ENCODE results near the gene TREML4.

Gene TREML4

DNA sequence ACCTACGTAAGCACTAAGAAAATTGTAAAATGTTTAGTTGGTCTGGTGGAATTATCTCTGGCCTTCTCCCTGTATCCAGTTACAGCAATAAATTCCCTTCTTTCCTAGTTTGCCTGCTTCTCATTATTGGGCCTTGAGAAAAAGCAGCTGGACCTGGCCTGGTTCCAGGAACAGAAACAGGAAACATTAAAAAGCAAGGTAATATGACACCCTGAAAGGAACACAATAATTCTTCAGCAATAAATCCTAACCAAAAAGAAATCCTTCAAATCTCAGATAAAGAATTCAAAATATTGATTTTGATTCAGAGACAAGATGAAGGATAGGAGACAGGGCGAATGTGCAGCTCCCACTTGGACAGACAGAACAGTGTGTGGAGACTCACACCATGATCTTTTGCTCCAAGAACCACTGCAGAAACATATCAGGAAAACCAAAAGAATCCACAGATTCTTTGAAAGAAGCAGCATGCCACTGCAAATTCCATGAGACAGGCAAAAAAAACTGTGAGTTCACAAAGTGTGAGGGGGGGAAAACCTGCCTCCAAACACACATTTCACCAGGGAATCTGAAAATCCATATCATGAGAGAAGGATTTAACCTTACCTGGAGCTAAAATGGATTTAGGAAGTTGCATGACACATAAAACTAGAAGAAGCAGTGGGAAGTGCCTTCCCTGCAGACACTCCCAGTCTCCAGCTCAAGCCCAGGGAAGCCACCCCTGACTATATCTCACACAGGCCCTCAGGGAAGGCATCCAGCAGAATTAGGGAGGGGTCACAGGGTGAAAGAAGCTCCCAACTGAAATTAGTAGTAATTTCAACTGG is 29.4 kb downstream of the TREML4 start:
- DNase-seq (ENCODE audit: low read depth in 1 of 2, low spot score in 1 of 2): no peak
- H3K27me3 ChIP-seq (ENCODE audit: insufficient read depth, poor library complexity, severe bottlenecking): no peaks in the 10 kb centered on the region
- no peak overlapping the region for H3K27ac ChIP-seq (replicated peaks)

DNA sequence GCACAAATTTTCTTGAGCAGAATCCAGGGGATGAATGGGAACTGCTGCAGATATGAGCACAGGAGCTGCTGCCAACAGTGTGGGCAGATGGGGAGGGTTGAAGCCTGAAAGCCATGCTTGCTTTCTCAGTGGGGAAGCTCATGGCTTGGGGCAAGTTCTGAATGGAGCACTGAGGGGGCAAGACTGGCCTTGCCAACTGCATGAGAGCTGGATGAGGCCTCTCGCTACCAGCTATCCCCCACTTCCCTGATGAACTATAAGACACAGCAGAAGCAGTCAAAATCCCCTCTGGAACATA is 30.0 kb downstream of the TREML4 start:
- no peaks in the 10 kb centered on the region for H3K27me3 ChIP-seq (ENCODE audit: insufficient read depth, poor library complexity, severe bottlenecking)
- H3K27ac ChIP-seq (replicated peaks): no peak overlapping the region
- no peak overlapping the region for H3K4me3 ChIP-seq (replicated peaks; ENCODE audit: insufficient read depth, low read length)
- TF ChIP-seq GABPA (IDR thresholded peaks at IDR 0.05; ENCODE audit: low read depth) (no peak), SPI1 (IDR thresholded peaks at IDR 0.05; ENCODE audit: borderline replicate concordance, low read depth) (no peak), POLR2AphosphoS5 (IDR thresholded peaks at IDR 0.05; ENCODE audit: low read depth) (no peak)
- TF ChIP-seq, protein P1, sequence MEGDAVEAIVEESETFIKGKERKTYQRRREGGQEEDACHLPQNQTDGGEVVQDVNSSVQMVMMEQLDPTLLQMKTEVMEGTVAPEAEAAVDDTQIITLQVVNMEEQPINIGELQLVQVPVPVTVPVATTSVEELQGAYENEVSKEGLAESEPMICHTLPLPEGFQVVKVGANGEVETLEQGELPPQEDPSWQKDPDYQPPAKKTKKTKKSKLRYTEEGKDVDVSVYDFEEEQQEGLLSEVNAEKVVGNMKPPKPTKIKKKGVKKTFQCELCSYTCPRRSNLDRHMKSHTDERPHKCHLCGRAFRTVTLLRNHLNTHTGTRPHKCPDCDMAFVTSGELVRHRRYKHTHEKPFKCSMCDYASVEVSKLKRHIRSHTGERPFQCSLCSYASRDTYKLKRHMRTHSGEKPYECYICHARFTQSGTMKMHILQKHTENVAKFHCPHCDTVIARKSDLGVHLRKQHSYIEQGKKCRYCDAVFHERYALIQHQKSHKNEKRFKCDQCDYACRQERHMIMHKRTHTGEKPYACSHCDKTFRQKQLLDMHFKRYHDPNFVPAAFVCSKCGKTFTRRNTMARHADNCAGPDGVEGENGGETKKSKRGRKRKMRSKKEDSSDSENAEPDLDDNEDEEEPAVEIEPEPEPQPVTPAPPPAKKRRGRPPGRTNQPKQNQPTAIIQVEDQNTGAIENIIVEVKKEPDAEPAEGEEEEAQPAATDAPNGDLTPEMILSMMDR (IDR thresholded peaks at IDR 0.05; ENCODE audit: insufficient read depth, low read length): no peak
- TF ChIP-seq, protein P2, sequence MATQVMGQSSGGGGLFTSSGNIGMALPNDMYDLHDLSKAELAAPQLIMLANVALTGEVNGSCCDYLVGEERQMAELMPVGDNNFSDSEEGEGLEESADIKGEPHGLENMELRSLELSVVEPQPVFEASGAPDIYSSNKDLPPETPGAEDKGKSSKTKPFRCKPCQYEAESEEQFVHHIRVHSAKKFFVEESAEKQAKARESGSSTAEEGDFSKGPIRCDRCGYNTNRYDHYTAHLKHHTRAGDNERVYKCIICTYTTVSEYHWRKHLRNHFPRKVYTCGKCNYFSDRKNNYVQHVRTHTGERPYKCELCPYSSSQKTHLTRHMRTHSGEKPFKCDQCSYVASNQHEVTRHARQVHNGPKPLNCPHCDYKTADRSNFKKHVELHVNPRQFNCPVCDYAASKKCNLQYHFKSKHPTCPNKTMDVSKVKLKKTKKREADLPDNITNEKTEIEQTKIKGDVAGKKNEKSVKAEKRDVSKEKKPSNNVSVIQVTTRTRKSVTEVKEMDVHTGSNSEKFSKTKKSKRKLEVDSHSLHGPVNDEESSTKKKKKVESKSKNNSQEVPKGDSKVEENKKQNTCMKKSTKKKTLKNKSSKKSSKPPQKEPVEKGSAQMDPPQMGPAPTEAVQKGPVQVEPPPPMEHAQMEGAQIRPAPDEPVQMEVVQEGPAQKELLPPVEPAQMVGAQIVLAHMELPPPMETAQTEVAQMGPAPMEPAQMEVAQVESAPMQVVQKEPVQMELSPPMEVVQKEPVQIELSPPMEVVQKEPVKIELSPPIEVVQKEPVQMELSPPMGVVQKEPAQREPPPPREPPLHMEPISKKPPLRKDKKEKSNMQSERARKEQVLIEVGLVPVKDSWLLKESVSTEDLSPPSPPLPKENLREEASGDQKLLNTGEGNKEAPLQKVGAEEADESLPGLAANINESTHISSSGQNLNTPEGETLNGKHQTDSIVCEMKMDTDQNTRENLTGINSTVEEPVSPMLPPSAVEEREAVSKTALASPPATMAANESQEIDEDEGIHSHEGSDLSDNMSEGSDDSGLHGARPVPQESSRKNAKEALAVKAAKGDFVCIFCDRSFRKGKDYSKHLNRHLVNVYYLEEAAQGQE (IDR thresholded peaks at IDR 0.05; ENCODE audit: insufficient replicate concordance, low read depth): no peak
- no peak for DNase-seq (ENCODE audit: low read depth in 1 of 2, low spot score in 1 of 2)

More for the DNA sequence above, 29.4 kb downstream of the TREML4 start:
- TF ChIP-seq, protein P2 (IDR thresholded peaks at IDR 0.05; ENCODE audit: insufficient replicate concordance, low read depth): no peak
- TF ChIP-seq SPI1 (IDR thresholded peaks at IDR 0.05; ENCODE audit: borderline replicate concordance, low read depth) (no peak), GABPA (IDR thresholded peaks at IDR 0.05; ENCODE audit: low read depth) (no peak), POLR2AphosphoS5 (IDR thresholded peaks at IDR 0.05; ENCODE audit: low read depth) (no peak)
- TF ChIP-seq, protein P1 (IDR thresholded peaks at IDR 0.05; ENCODE audit: insufficient read depth, low read length): no peak
- no peak overlapping the region for H3K4me3 ChIP-seq (replicated peaks; ENCODE audit: insufficient read depth, low read length)

DNA sequence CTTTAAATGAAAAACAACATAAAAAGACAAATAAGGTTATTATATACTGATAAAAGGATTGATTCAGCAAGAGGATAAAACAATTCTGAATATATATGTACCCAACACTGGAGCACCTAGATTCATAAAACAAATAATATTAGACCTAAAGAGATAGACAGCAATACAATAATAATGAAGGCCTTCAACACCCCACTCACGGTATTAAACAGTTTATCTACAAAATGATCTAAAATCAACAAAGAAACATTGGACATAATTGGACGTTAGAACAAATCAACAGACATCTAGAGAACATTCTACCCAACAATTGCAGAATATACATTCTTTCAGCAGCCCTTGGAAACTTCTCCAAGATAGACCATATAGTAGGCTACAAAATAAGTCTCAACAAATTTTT is 34.3 kb downstream of the TREML4 start:
- no peak overlapping the region for H3K4me3 ChIP-seq (replicated peaks; ENCODE audit: insufficient read depth, low read length)
- H3K27ac ChIP-seq (replicated peaks): no peak overlapping the region
- no peaks in the 10 kb centered on the region for H3K27me3 ChIP-seq (ENCODE audit: insufficient read depth, poor library complexity, severe bottlenecking)
- TF ChIP-seq POLR2AphosphoS5 (IDR thresholded peaks at IDR 0.05; ENCODE audit: low read depth) (no peak), SPI1 (IDR thresholded peaks at IDR 0.05; ENCODE audit: borderline replicate concordance, low read depth) (no peak), GABPA (IDR thresholded peaks at IDR 0.05; ENCODE audit: low read depth) (no peak)
- TF ChIP-seq, protein P2 (IDR thresholded peaks at IDR 0.05; ENCODE audit: insufficient replicate concordance, low read depth): no peak
- TF ChIP-seq, protein P1 (IDR thresholded peaks at IDR 0.05; ENCODE audit: insufficient read depth, low read length): no peak
- no peak for DNase-seq (ENCODE audit: low read depth in 1 of 2, low spot score in 1 of 2)

Data from HL-60 (cell line).